H9 (cell line): ENCODE results near the gene TOR4A. TPM values are rescaled to one million over a fixed set of nuclear protein-coding genes. Genes with fewer than 3 reads are reported as not detected.

Experiments
- DNase-seq: peaks from one replicate; pipeline ENCODE4 v3.0.0-alpha.2; 2017
- H2AFZ ChIP-seq: one replicate; pipeline ENCODE4 v1.6.1; 2013; ENCODE audit warnings: mild to moderate bottlenecking, low read length, control low read depth, moderate library complexity
- H2AK5ac ChIP-seq: 2 replicates; pipeline ENCODE4 v1.6.1; 2013; ENCODE audit warnings: low read length, control low read depth, mixed read lengths; ENCODE audit not compliant: insufficient read length
- H2BK120ac ChIP-seq: one replicate; pipeline ENCODE4 v1.6.1; 2013; ENCODE audit warnings: low read depth, mild to moderate bottlenecking, low read length, control low read depth, inconsistent platforms; ENCODE audit not compliant: poor library complexity, severe bottlenecking
- H2BK12ac ChIP-seq: 2 replicates; pipeline ENCODE4 v1.6.1; 2013; ENCODE audit warnings: low read length, control low read depth, mixed read lengths, low read depth; ENCODE audit not compliant: insufficient read length
- H2BK15ac ChIP-seq: 2 replicates; pipeline ENCODE4 v1.6.1; 2013; ENCODE audit warnings: low read depth, low read length, control low read depth
- H2BK20ac ChIP-seq: one replicate; pipeline ENCODE4 v1.6.1; 2013; ENCODE audit warnings: low read depth, mild to moderate bottlenecking, low read length, control low read depth, inconsistent platforms; ENCODE audit not compliant: poor library complexity, severe bottlenecking
- H2BK5ac ChIP-seq: 2 replicates; pipeline ENCODE4 v1.6.1; 2013; ENCODE audit warnings: low read length, control low read depth, mixed read lengths; ENCODE audit not compliant: insufficient read length
- H3K14ac ChIP-seq: 2 replicates; pipeline ENCODE4 v1.6.1; 2013; ENCODE audit warnings: low read length, control low read depth; ENCODE audit not compliant: insufficient read depth
- H3K18ac ChIP-seq: 2 replicates; pipeline ENCODE4 v1.6.1; 2013; ENCODE audit warnings: low read depth, mild to moderate bottlenecking, mixed read lengths, low read length, control low read depth; ENCODE audit not compliant: insufficient read length
- H3K23ac ChIP-seq: 2 replicates; pipeline ENCODE4 v1.6.1; 2013; ENCODE audit warnings: low read length, control low read depth, mixed read lengths, low read depth; ENCODE audit not compliant: insufficient read length
- H3K23me2 ChIP-seq: 2 replicates; pipeline ENCODE4 v1.6.1; 2013; ENCODE audit warnings: low read depth, mild to moderate bottlenecking, mixed read lengths, low read length, control low read depth; ENCODE audit not compliant: insufficient read length, poor library complexity, severe bottlenecking
- H3K27ac ChIP-seq: 2 replicates; pipeline ENCODE4 v1.5.1; 2013; ENCODE audit warnings: low read length, control low read depth, mixed read lengths, low read depth; ENCODE audit not compliant: insufficient read length
- H3K27me3 ChIP-seq: 2 replicates; pipeline ENCODE4 v1.6.1; 2013; ENCODE audit warnings: low read length, control low read depth, inconsistent platforms; ENCODE audit not compliant: insufficient read depth
- H3K4ac ChIP-seq: 2 replicates; pipeline ENCODE4 v1.6.1; 2013; ENCODE audit warnings: low read depth, mild to moderate bottlenecking, control low read depth, inconsistent platforms, low read length, moderate library complexity
- H3K4me1 ChIP-seq: 2 replicates; pipeline ENCODE4 v1.6.1; 2013; ENCODE audit warnings: low read length, control low read depth, inconsistent platforms; ENCODE audit not compliant: insufficient read depth
- H3K4me2 ChIP-seq: 2 replicates; pipeline ENCODE4 v1.6.1; 2013; ENCODE audit warnings: low read length, control low read depth, mixed read lengths; ENCODE audit not compliant: insufficient read length, insufficient read depth
- H3K56ac ChIP-seq: 2 replicates; pipeline ENCODE4 v1.6.1; 2013; ENCODE audit warnings: low read depth, mild to moderate bottlenecking, mixed read lengths, low read length, control low read depth; ENCODE audit not compliant: insufficient read length
- H3K79me1 ChIP-seq: 2 replicates; pipeline ENCODE4 v1.6.1; 2013; ENCODE audit warnings: low read depth, mild to moderate bottlenecking, moderate library complexity, low read length, control low read depth, inconsistent platforms; ENCODE audit not compliant: insufficient read depth, poor library complexity, severe bottlenecking
- H3K79me2 ChIP-seq: 2 replicates; pipeline ENCODE4 v1.6.1; 2013; ENCODE audit warnings: low read length, control low read depth, inconsistent platforms; ENCODE audit not compliant: insufficient read depth
- H3K9ac ChIP-seq: 2 replicates; pipeline ENCODE4 v1.6.1; 2013; ENCODE audit warnings: low read length, control low read depth, mixed read lengths; ENCODE audit not compliant: insufficient read length; ENCODE audit errors: extremely low read depth
- H3K9me3 ChIP-seq: one replicate; pipeline ENCODE4 v1.6.1; 2013; ENCODE audit warnings: low read depth, low read length, inconsistent platforms; ENCODE audit not compliant: control insufficient read depth
- H3T11ph ChIP-seq: one replicate; pipeline ENCODE4 v1.6.1; 2013; ENCODE audit warnings: mild to moderate bottlenecking, low read length, control low read depth, inconsistent platforms
- H4K20me1 ChIP-seq: one replicate; pipeline ENCODE4 v1.6.1; 2013; ENCODE audit not compliant: control insufficient read depth, insufficient read length, insufficient read depth
- H4K5ac ChIP-seq: 2 replicates; pipeline ENCODE4 v1.6.1; 2013; ENCODE audit warnings: low read depth, mild to moderate bottlenecking, mixed read lengths, low read length, control low read depth; ENCODE audit not compliant: insufficient read length
- H4K8ac ChIP-seq: replicated peaks from 2 replicates; pipeline ENCODE4 v1.6.1; 2013; ENCODE audit warnings: low read length, control low read depth, mixed read lengths, low read depth; ENCODE audit not compliant: insufficient read length
- H4K91ac ChIP-seq: 2 replicates; pipeline ENCODE4 v1.6.1; 2013; ENCODE audit warnings: low read depth, mild to moderate bottlenecking, moderate library complexity, mixed read lengths, low read length, control low read depth; ENCODE audit not compliant: insufficient read length
- H3K27ac Mint-ChIP-seq, 3 experiments: 2 replicates in 2 of 3; 3 replicates in 1 of 3; pipeline ENCODE4 v1.8.0; 2020 to 2021; ENCODE audit warnings: mixed read lengths in 3 of 3, mild to moderate bottlenecking in 1 of 3, moderate library complexity in 1 of 3
- H3K27me3 Mint-ChIP-seq: 2 replicates; pipeline ENCODE4 v1.8.0; 2021; ENCODE audit warnings: low read depth, mild to moderate bottlenecking, moderate library complexity, mixed read lengths
- H3K36me3 Mint-ChIP-seq, 3 experiments: 2 replicates in 2 of 3; 3 replicates in 1 of 3; pipeline ENCODE4 v1.8.0; 2020 to 2021; ENCODE audit warnings: low read depth in 3 of 3, mixed read lengths in 3 of 3; ENCODE audit not compliant: insufficient read depth in 1 of 3
- H3K4me1 Mint-ChIP-seq, 2 experiments: 2 replicates each; pipeline ENCODE4 v1.8.0; 2020; ENCODE audit warnings: mixed read lengths in 2 of 2
- H3K4me3 Mint-ChIP-seq, 2 experiments: 2 replicates in 1 of 2; 3 replicates in 1 of 2; pipeline ENCODE4 v1.8.0; 2020 to 2021; ENCODE audit warnings: mild to moderate bottlenecking in 2 of 2, mixed read lengths in 2 of 2, moderate library complexity in 1 of 2
- H3K9me3 Mint-ChIP-seq, 2 experiments: 2 replicates in 1 of 2; 3 replicates in 1 of 2; pipeline ENCODE4 v1.8.0; 2020; ENCODE audit warnings: mild to moderate bottlenecking in 2 of 2, mixed read lengths in 2 of 2, moderate library complexity in 1 of 2
- WGBS: extraction: QIAGEN DNeasy Blood & Tissue Kit; methylation state at CpG from one replicate; pipeline ENCODE4 v1.1.7; 2013; ENCODE audit warnings: missing lambda C conversion rate, low lambda C conversion rate, mixed read lengths; ENCODE audit not compliant: insufficient read length; ENCODE audit errors: extremely low coverage; 5-methylcytosine and 5-hydroxymethylcytosine counted together
- total RNA-seq: library from RNA; stranded (reverse); gene quantifications from 2 replicates; pipeline ENCODE4 v1.2.1, GENCODE V29; 2021
- TF ChIP-seq, protein P1 (sequence below): fragments of 200-600 bp; sonication (generic); conservative IDR thresholded peaks from 3 replicates; pipeline ENCODE4 v1.8.0; 2021; ENCODE audit warnings: antibody characterized with exemption, mild to moderate bottlenecking

TOR4A gene
- total RNA-seq, 1 experiment from 2014 or later = 6.2 TPM

DNA sequence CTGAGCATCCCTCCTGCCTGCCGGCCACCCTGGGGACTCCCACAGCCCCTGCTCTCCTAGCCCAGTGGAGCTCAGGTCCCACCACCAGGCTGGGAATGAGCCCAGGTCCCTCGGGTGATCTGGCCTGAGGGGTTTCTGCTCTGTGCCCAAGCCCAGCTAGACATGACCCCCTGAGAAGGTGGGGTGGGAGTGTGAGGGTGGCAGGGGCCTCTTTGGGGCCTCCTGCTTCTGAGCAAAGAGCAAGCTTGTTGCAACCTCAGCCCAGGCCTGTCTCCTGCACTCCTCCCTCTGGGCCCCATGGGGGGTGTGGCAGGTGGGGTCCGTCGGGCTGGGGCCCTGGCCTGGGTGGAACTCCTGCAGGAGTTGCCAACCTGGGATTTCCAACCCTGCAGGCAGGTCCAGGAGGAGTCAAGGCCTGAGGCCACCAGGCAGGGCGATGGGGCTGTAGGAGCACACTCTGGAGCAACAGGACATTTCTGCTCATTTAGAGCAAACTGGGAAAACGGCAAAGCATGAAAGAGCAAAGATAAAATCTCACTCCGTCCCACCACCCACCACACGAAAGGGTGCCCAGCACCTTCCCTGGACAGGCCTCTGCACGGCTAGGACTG, 35.9 kb downstream of the TOR4A start:
- H3K9ac ChIP-seq = no peak overlapping the region
- no CpG with 5 or more reads among the region's 9 CpGs for WGBS
- H4K20me1 ChIP-seq = no peaks in the 10 kb centered on the region
- H3K18ac ChIP-seq = no peak overlapping the region
- no peak overlapping the region for H3K56ac ChIP-seq
- no peak overlapping the region for H2AK5ac ChIP-seq
- no peak overlapping the region for H2AFZ ChIP-seq
- no peak overlapping the region for H2BK120ac ChIP-seq
- H3K23me2 ChIP-seq = no peaks in the 10 kb centered on the region
- no peak overlapping the region for H2BK12ac ChIP-seq
- no peak overlapping the region for H4K5ac ChIP-seq
- Mint-ChIP-seq H3K36me3 (no peaks in the 10 kb centered on the region), H3K27me3 (peaks cover 3% of the 10 kb centered on the region), H3K4me1 (peaks cover 8 to 12% of the 10 kb centered on the region in 2 experiments; a peak in 3 of 4 replicates), H3K4me3 (no peak overlapping the region), H3K9me3 (no peaks in the 10 kb centered on the region), H3K27ac (no peak overlapping the region)
- no peak overlapping the region for H3K23ac ChIP-seq
- H3K14ac ChIP-seq = no peak overlapping the region
- no peak overlapping the region for H4K91ac ChIP-seq
- TF ChIP-seq, protein P1, sequence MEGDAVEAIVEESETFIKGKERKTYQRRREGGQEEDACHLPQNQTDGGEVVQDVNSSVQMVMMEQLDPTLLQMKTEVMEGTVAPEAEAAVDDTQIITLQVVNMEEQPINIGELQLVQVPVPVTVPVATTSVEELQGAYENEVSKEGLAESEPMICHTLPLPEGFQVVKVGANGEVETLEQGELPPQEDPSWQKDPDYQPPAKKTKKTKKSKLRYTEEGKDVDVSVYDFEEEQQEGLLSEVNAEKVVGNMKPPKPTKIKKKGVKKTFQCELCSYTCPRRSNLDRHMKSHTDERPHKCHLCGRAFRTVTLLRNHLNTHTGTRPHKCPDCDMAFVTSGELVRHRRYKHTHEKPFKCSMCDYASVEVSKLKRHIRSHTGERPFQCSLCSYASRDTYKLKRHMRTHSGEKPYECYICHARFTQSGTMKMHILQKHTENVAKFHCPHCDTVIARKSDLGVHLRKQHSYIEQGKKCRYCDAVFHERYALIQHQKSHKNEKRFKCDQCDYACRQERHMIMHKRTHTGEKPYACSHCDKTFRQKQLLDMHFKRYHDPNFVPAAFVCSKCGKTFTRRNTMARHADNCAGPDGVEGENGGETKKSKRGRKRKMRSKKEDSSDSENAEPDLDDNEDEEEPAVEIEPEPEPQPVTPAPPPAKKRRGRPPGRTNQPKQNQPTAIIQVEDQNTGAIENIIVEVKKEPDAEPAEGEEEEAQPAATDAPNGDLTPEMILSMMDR = no peak
- H3K79me2 ChIP-seq = no peaks in the 10 kb centered on the region
- H4K8ac ChIP-seq = no peak overlapping the region
- no peaks in the 10 kb centered on the region; the same call in 1 of the 2 replicates for H3K4me1 ChIP-seq
- no peak overlapping the region for H3K4ac ChIP-seq
- H3K79me1 ChIP-seq = no peaks in the 10 kb centered on the region
- no peak overlapping the region for H3K27ac ChIP-seq
- H3K9me3 ChIP-seq = no peaks in the 10 kb centered on the region
- H3T11ph ChIP-seq = no peak overlapping the region
- no peak overlapping the region for H2BK20ac ChIP-seq
- no peak overlapping the region for H2BK5ac ChIP-seq
- no peak overlapping the region for H2BK15ac ChIP-seq
- H3K27me3 ChIP-seq = no peaks in the 10 kb centered on the region
- no peak overlapping the region for H3K4me2 ChIP-seq
- no peak for DNase-seq
